ENCODE results near the gene IPO11.
"Not testable (repeated sequence)": the region's sequence is repeated elsewhere in the genome, so short reads cannot be mapped to it uniquely, and the experiment has no call there.

IPO11 gene

GRCh38 chr5:62564101-62564500 lies 151.5 kb downstream of the IPO11 start:
- TF ChIP-seq, protein P1, sequence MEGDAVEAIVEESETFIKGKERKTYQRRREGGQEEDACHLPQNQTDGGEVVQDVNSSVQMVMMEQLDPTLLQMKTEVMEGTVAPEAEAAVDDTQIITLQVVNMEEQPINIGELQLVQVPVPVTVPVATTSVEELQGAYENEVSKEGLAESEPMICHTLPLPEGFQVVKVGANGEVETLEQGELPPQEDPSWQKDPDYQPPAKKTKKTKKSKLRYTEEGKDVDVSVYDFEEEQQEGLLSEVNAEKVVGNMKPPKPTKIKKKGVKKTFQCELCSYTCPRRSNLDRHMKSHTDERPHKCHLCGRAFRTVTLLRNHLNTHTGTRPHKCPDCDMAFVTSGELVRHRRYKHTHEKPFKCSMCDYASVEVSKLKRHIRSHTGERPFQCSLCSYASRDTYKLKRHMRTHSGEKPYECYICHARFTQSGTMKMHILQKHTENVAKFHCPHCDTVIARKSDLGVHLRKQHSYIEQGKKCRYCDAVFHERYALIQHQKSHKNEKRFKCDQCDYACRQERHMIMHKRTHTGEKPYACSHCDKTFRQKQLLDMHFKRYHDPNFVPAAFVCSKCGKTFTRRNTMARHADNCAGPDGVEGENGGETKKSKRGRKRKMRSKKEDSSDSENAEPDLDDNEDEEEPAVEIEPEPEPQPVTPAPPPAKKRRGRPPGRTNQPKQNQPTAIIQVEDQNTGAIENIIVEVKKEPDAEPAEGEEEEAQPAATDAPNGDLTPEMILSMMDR (IDR thresholded peaks at IDR 0.05; ENCODE audit: low read depth, low read length, missing control alignments) = no peak
- no peak overlapping the region for H3K4me3 ChIP-seq (ENCODE audit: low read depth, low read length)
- no peak for DNase-seq (ENCODE audit: low read depth)

- DNase-seq (ENCODE audit: low read depth); H3K4me3 ChIP-seq (ENCODE audit: low read depth, low read length): not testable (repeated sequence)
Observed at GRCh38 chr5:62565740-62566139, 153.2 kb downstream of the IPO11 start.

GRCh38 chr5:62568143-62568542 lies 155.6 kb downstream of the IPO11 start:
- no peak overlapping the region for H3K4me3 ChIP-seq (ENCODE audit: low read depth, low read length)
- TF ChIP-seq, protein P1 (IDR thresholded peaks at IDR 0.05; ENCODE audit: low read depth, low read length, missing control alignments) = no peak
- no peak for DNase-seq (ENCODE audit: low read depth)

GRCh38 chr5:62568800-62569432 lies 156.4 kb downstream of the IPO11 start:
- H3K4me3 ChIP-seq (ENCODE audit: low read depth, low read length) = no peak overlapping the region
- TF ChIP-seq, protein P1 (IDR thresholded peaks at IDR 0.05; ENCODE audit: low read depth, low read length, missing control alignments) = no peak
- DNase-seq (ENCODE audit: low read depth) = no peak

GRCh38 chr5:62569470-62569869 lies 156.9 kb downstream of the IPO11 start:
- no peak for DNase-seq (ENCODE audit: low read depth)
- TF ChIP-seq, protein P1 (IDR thresholded peaks at IDR 0.05; ENCODE audit: low read depth, low read length, missing control alignments) = no peak
- no peak overlapping the region for H3K4me3 ChIP-seq (ENCODE audit: low read depth, low read length)

DNA sequence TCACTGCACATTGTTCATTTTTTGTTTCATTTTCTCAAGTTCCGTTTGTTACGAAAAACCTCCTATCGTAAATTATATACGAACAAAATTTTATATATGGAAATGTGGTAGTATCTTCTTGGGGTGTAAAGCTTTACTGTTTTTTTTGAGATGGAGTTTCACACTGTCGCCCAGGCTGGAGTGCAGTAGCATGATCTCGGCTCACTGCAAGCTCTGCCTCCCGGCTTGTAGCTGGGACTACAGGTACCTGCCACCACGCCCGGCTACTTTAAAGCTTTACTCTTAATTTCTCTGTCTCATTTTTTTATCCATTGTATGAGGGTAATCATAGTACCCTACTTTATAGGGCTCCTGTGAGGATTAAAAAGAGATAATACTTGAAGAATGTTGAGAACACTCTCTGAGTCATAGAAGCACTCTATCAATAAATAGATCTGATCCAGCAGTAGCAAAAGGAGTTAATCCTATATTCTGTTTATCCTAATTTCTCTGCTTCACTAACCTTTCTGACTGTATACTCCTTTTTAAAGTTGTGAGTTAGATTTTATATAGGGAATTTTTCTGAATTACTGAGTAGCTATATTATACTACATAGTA lies 160.5 kb downstream of the IPO11 start:
- H3K4me3 ChIP-seq (ENCODE audit: low read depth, low read length) = no peak overlapping the region
- no peak for DNase-seq (ENCODE audit: low read depth)
- TF ChIP-seq, protein P1 (IDR thresholded peaks at IDR 0.05; ENCODE audit: low read depth, low read length, missing control alignments) = no peak

GRCh38 chr5:62574599-62574998 lies 162.0 kb downstream of the IPO11 start:
- H3K4me3 ChIP-seq (ENCODE audit: low read depth, low read length) = no peak overlapping the region
- DNase-seq (ENCODE audit: low read depth) = no peak
- TF ChIP-seq, protein P1 (IDR thresholded peaks at IDR 0.05; ENCODE audit: low read depth, low read length, missing control alignments) = no peak

All from GM12864 (cell line).